Spinal cord (tissue), 10 donors: Measurements from ENCODE around the gene TAOK2. TPM values are rescaled to one million over a fixed set of nuclear protein-coding genes. Genes with fewer than 3 reads are reported as not detected.
A peak's percentile ranks its signal among the peaks of the same experiment; 100 is the strongest.
"Not testable (repeated sequence)": the region's sequence is repeated elsewhere in the genome, so short reads cannot be mapped to it uniquely, and the experiment has no call there.

Source experiments
- DNase-seq, 6 donors: peaks; one replicate each; pipeline versions ENCODE4 v3.0.0 to v3.0.0-alpha.2; 2013 to 2015; ENCODE audit warnings: low spot score in 6 of 6, low read depth in 4 of 6
- H3K27ac ChIP-seq: one replicate; pipeline ENCODE4 v1.5.1; 2013; ENCODE audit warnings: low read depth, low read length, control low read depth
- H3K27me3 ChIP-seq: one replicate; pipeline ENCODE4 v1.6.1; 2013; ENCODE audit warnings: low read length; ENCODE audit not compliant: control insufficient read depth, insufficient read depth
- H3K36me3 ChIP-seq: one replicate; pipeline ENCODE4 v1.6.1; 2013; ENCODE audit warnings: low read length; ENCODE audit not compliant: control insufficient read depth, insufficient read depth
- H3K4me1 ChIP-seq: one replicate; pipeline ENCODE4 v1.6.1; 2013; ENCODE audit warnings: low read length; ENCODE audit not compliant: control insufficient read depth, insufficient read depth
- H3K4me3 ChIP-seq: one replicate; pipeline ENCODE4 v1.5.1; 2013; ENCODE audit warnings: low read depth, low read length, control low read depth
- H3K9me3 ChIP-seq: one replicate; pipeline ENCODE4 v1.6.1; 2013; ENCODE audit warnings: low read length; ENCODE audit not compliant: control insufficient read depth, insufficient read depth
- WGBS: methylation state at CpG from one replicate; pipeline ENCODE4 v1.1.5; 2013; ENCODE audit warnings: missing lambda C conversion rate; ENCODE audit not compliant: insufficient coverage; 5-methylcytosine and 5-hydroxymethylcytosine counted together
- polyA plus RNA-seq, 2 donors: library from polyadenylated mRNA; unstranded; fragments of 120-200 nt; gene quantifications; one replicate each; pipeline ENCODE4 v1.2.1, GENCODE V29; 2013; ENCODE audit not compliant: insufficient read length in 2 of 2
- total RNA-seq, 2 donors: library from RNA; depleted of rRNA in 1 of 2; stranded (reverse); fragments of 120-200 nt in 1 of 2; fragments of >200 nt in 1 of 2; gene quantifications; one replicate each; pipeline versions ENCODE4 v1.2.3 to v1.2.4, GENCODE V29; 2013 to 2014
- donor health status: healthy.

The TAOK2 gene
- total and polyA plus RNA-seq, 4 donors: 42.2 to 87.1 (median 66.5) TPM

DNA sequence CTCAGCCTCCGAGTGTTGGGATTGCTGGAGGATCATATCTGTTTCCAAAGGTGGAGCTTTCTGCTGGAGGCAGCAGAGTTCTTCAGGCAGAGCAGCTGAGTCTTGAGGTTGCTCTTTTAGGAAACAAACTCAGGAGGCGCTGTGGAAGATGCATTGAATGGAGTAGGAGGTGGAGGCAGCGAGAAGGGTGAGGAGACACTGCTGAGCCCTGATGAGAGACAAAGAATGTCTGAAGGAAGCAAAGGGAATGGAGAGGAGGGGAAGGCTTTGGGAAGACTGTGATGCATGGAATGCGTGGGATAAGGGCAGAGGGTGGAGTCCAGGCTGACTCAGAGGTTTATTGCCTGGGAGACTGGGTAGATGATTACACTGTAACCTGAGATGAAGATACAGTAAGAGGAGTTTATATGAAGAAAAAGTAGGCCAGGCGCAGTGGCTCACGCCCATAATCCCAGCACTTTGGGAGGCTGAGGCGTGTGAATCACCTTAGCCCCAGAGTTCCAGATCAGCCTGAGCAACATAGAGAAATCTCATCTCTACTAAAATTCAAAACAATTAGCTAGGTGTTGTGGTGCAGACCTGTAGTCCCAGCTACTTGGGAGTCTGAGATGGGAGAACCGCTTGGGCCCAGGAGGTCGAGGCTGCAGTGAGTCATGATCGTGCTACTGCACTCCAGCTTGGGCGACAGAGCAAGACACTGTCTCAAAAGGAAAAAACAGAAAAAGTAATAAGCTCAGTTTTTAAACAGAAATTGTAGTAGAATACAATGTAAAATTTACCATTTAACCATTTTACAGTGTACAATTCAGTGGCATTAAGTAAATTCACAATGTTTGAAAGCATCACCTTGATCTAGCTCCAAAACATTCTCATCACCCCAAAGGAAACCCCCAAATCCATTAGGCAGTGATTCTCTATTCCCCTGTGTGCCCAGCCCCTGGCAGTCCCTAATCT is 29.5 kb upstream of the TAOK2 start:
- no peaks in the 10 kb centered on the region for H3K36me3 ChIP-seq
- peak overlapping the region; percentile 8 for H3K27ac ChIP-seq
- H3K27me3 ChIP-seq: no peaks in the 10 kb centered on the region
- H3K4me3 ChIP-seq: no peak overlapping the region
- peak in 1 of 6 donors; percentile 32 for DNase-seq
- 62% methylated on average over 6 of the region's 11 CpGs for WGBS
- H3K9me3 ChIP-seq: no peaks in the 10 kb centered on the region
- peaks cover 8% of the 10 kb centered on the region for H3K4me1 ChIP-seq

DNA sequence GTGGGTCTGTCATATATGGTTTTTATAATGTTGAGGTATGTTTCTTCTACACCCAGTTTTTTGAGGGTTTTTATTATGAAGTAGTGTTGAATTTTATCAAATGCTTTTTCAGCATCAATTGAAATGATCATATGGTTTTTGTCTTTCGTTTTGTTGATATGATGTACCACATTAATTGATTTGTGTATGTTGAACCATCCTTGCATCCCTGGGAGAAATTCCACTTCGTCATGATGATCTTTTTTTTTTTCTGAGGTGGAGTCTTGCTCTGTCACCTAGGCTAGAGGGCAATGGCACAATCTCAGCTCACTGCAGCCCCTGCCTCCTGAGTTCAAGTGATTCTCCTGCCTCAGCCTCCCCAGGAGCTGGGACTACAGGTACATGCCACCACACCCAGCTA is 25.8 kb upstream of the TAOK2 start:
- Histone ChIP-seq H3K36me3 (no peaks in the 10 kb centered on the region), H3K9me3 (no peaks in the 10 kb centered on the region), H3K4me3 (no peak overlapping the region), H3K27ac (no peak overlapping the region), H3K27me3 (no peaks in the 10 kb centered on the region), H3K4me1 (no peaks in the 10 kb centered on the region)
- 100% methylated on average over 1 of the region's 2 CpGs for WGBS
- DNase-seq: no peak

DNA sequence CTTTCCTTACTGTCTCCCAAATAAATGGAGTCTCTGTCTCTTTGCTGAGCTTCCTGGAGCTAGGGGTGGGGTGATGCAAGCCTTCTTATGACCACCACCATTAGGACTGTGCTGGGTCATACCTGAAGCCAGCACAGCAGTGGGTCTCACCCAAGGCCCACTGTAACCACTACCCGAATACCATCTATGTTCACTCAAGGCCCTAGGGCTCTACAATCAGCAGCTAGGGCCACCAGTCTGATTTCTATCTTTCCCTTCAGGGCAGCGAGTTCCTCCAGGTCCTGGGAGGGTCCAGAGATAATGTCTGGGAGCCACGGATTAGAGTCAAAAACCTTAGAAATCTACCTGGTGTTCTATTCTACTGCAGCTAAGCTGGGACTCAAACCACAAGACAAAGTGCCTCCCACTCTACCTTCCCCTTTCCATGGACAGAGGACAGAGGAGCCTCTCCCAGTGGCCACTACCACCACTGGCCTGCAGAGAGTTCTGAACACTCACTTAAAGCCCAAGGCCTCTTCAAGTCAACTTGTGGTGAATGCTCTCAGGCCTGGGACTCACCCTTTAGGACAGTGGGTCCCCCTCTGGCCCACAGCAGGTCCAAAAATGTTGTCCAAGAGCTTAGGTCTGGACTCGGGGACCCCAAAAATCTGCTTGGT is 22.7 kb upstream of the TAOK2 start:
- WGBS: 80% methylated on average over 4 of the region's 4 CpGs
- no peak overlapping the region for H3K4me3 ChIP-seq
- H3K9me3 ChIP-seq: no peaks in the 10 kb centered on the region
- H3K27me3 ChIP-seq: no peaks in the 10 kb centered on the region
- DNase-seq: no peak
- no peaks in the 10 kb centered on the region for H3K4me1 ChIP-seq
- no peaks in the 10 kb centered on the region for H3K36me3 ChIP-seq
- H3K27ac ChIP-seq: no peak overlapping the region

DNA sequence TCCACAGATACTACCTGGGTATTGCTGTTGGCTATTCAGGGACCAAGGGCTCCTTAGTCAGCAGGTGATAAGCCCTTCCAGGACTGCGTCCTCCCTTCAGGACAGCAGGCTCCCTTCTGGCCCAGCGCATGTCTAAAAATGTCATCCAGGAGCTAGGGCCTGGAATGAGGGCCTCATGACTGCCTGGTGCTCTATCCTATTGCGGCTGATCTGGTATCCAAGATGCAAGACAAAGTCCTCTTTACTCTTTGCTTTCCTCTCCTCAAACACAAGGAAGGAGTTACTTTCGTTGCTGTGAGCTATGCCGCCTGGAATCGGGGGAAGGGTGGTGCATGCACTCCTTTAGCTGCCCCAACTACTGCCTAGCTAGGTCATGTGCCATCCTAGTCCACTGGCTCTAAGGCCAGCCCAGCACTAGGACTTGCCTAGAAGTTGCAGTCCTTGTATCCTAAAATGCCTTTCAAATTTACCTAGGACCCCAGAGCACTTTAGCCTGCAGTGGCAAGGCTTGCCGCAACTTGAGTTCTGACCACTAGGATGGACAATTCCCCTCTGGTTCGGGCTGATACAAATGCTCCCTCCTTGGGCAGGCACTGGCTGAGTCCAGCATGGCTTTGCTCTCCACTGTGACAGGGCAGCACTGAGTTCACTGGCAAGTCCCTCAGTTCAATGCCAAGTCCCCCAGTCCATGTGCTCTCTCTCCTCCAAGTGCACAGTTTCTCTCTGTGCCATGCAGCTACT is 21.9 kb upstream of the TAOK2 start:
- Histone ChIP-seq H3K9me3 (no peaks in the 10 kb centered on the region), H3K4me1 (no peaks in the 10 kb centered on the region), H3K4me3 (no peak overlapping the region), H3K27me3 (no peaks in the 10 kb centered on the region), H3K27ac (no peak overlapping the region), H3K36me3 (no peaks in the 10 kb centered on the region)
- WGBS: 83% methylated on average over 8 of the region's 8 CpGs
- DNase-seq: no peak

DNA sequence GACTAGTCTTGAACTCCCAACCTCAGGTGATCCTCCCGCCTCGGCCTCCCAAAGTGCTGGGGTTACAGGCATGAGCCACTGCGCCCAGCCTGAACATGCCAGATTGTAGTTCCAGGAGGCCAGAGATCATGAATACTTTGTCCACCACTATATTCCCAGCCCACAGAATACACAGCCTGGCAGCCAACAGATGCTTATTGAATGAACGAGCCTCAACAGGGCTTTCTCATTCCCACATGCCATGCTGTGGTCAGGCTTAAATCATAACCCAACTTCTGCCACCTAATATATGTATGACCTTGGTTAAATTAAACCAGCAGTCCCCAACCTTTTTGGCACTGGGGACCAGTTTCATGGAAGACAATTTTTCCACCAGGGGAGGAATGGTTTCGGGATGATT is 14.9 kb upstream of the TAOK2 start:
- Histone ChIP-seq H3K9me3 (no peaks in the 10 kb centered on the region), H3K4me1 (peaks cover 17% of the 10 kb centered on the region), H3K27ac (no peak overlapping the region), H3K4me3 (no peak overlapping the region), H3K36me3 (no peaks in the 10 kb centered on the region), H3K27me3 (no peaks in the 10 kb centered on the region)
- WGBS: 89% methylated on average over 4 of the region's 5 CpGs
- DNase-seq: no peak

DNA sequence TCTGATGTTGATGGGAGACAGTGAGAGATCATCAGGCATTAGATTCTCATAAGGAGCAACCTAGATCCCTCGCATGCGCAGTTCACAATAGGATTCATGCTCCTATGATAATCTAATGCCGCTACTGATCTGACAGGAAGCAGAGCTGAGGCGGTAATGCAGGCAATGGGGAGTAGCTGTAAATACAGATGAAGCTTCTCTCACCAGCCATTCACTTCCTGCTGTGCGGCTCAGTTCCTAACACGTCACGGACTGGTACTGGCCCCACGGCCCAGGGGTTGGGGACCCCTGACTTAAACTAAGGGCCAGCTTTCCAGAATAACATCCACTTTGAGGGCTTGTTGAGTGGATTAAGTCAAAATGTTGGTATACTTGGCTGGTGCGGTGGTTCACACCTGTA is 14.4 kb upstream of the TAOK2 start:
- Histone ChIP-seq H3K27me3 (no peaks in the 10 kb centered on the region), H3K4me1 (peaks cover 17% of the 10 kb centered on the region), H3K27ac (no peak overlapping the region), H3K9me3 (no peaks in the 10 kb centered on the region), H3K4me3 (no peak overlapping the region), H3K36me3 (no peaks in the 10 kb centered on the region)
- 93% methylated on average over 3 of the region's 9 CpGs for whole genome bisulfite sequencing
- DNase-seq: no peak

DNA sequence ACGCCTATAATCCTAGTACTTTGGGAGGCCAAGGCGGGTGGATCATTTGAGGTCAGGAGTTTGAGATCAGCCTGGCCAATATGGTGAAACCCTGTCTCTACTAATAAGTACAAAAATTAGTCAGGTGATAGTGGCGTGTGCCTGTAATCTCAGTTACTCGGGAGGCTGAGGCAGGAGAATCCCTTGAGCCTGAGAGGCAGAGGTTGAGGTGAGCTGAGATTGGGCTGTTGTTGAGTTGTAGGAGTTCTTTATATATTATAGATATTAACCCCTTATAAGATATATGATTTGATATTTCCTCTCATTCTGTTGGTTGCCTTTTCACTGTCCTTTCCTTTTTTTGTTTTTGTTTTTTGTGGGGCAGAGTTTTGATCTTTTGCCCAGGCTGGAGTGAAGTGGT is 13.8 kb upstream of the TAOK2 start:
- H3K27ac ChIP-seq, H3K36me3 ChIP-seq, H3K9me3 ChIP-seq, H3K4me3 ChIP-seq, DNase-seq, H3K27me3 ChIP-seq: not testable (repeated sequence)
- no CpG with 5 or more reads among the region's 4 CpGs for WGBS
- H3K4me1 ChIP-seq: peaks cover 17% of the 10 kb centered on the region

DNA sequence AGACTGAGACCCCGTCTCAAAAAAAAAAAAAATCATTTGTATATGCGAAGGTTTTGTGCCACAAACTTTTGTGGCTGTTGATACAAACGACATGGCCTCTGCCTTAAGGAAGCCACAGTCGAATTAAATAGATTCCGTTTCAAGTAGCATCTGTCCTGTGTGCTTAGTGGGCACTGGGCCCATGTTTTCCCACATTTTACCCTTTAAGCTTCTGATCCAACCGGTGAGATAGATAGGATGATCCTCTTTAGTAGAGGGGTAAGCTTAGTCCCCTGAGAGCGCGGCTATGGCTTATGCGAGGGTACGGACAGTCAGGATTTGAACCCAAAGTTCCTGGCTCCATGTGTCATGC is 12.6 kb upstream of the TAOK2 start:
- Histone ChIP-seq H3K27ac (peak overlapping the region; percentile 84), H3K36me3 (no peaks in the 10 kb centered on the region), H3K4me1 (peaks cover 17% of the 10 kb centered on the region), H3K27me3 (no peaks in the 10 kb centered on the region), H3K9me3 (no peaks in the 10 kb centered on the region), H3K4me3 (peak overlapping the region; percentile 86)
- WGBS: 73% methylated on average over 7 of the region's 10 CpGs
- no peak for DNase-seq

DNA sequence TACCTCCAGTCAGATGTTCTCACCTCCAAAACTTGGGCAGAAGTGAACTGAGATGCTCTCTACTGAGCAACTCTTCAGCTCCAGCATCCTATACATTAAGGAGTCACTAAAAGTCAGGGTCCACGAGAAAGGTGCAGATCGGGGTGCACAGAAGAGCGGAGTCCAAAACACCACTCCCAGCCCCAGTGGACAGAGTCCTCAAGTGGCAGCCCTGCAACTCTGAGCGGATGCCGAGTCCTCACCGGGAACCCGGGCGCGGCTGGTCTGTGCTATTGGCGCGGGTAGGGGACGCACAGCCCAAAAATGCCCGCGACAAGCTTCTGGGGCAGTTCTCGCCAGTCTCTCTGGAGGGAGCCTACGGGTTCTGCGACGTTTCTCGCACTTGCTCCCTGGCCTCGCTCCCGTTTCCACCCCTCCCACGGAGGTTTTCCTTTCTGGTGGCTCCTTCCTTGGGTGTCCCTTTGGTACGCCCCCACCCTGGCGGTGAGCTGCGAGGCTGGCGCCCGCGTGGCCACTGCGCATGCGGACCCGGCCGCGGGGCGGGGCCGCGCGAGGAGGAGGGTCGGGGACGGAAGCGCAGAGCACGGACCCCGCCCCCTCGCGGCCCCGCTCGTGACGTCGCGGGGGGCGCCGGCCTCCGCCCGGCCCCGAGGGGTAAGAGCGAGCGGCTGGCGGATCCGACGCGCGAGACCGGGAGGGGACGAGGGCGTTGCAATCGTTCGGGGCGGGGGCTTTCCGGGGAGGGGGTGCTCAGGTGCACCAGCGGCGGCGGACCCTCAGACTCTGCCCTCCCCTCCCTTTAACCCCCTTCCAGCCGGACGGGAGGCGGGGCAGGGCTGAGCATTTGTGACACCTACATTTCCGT is 12.0 kb upstream of the TAOK2 start, which contains the start of gene TMEM219:
TMEM219 (plus strand) TSS at position 601 of the 865 bp plus-strand sequence. CDS start 1,065 bp downstream, outside the sequence.
- Histone ChIP-seq H3K27ac (peak within 1 kb of the TSS; percentile 84), H3K4me1 (peaks cover 17% of the 10 kb centered on the region), H3K4me3 (peak within 1 kb of the TSS; percentile 86), H3K27me3 (no peaks in the 10 kb centered on the region), H3K9me3 (no peaks in the 10 kb centered on the region), H3K36me3 (no peaks in the 10 kb centered on the region)
- DNase-seq: peak; percentile 86 to 98 (median 90)
- under 1% methylated on average over 75 of the region's 75 CpGs for WGBS
